Hepatocyte (in vitro differentiated cells): ENCODE measurements around the gene MPG.

Experiments
- EZH2 ChIP-seq: fragments of 200-600 bp; sonication (generic); IDR thresholded peaks from 2 replicates; pipeline ENCODE4 v1.6.1; 2016; ENCODE audit warnings: antibody characterized with exemption, mild to moderate bottlenecking, borderline replicate concordance
- TF ChIP-seq, protein P1 (sequence below): fragments of 200-600 bp; sonication (generic); IDR thresholded peaks from 2 replicates; pipeline ENCODE4 v1.5.1; 2016; ENCODE audit warnings: antibody characterized with exemption, mild to moderate bottlenecking; ENCODE audit not compliant: poor library complexity

GRCh38 chr16:133716-134115, 55.7 kb downstream of the MPG start:
- TF ChIP-seq, protein P1, sequence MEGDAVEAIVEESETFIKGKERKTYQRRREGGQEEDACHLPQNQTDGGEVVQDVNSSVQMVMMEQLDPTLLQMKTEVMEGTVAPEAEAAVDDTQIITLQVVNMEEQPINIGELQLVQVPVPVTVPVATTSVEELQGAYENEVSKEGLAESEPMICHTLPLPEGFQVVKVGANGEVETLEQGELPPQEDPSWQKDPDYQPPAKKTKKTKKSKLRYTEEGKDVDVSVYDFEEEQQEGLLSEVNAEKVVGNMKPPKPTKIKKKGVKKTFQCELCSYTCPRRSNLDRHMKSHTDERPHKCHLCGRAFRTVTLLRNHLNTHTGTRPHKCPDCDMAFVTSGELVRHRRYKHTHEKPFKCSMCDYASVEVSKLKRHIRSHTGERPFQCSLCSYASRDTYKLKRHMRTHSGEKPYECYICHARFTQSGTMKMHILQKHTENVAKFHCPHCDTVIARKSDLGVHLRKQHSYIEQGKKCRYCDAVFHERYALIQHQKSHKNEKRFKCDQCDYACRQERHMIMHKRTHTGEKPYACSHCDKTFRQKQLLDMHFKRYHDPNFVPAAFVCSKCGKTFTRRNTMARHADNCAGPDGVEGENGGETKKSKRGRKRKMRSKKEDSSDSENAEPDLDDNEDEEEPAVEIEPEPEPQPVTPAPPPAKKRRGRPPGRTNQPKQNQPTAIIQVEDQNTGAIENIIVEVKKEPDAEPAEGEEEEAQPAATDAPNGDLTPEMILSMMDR = no peak
- TF ChIP-seq EZH2 = no peak
